Adipose tissue (tissue), 3 donors: Measurements from ENCODE around the gene SUZ12. TPM values are rescaled to one million over a fixed set of nuclear protein-coding genes. Genes with fewer than 3 reads are reported as not detected.
"Not testable (repeated sequence)": the region's sequence is repeated elsewhere in the genome, so short reads cannot be mapped to it uniquely, and the experiment has no call there.

Experiments used
- H3K27ac ChIP-seq: one replicate; pipeline ENCODE4 v1.5.1; 2013; ENCODE audit warnings: low read depth, low read length
- WGBS, 3 donors: extraction: QIAGEN DNeasy Blood & Tissue Kit; methylation state at CpG; one replicate each; pipeline ENCODE4 v1.1.7; 2013; 5-methylcytosine and 5-hydroxymethylcytosine counted together
- polyA plus RNA-seq, 3 donors: library from polyadenylated mRNA; stranded (reverse); fragments of 200-250 nt; gene quantifications; one replicate each; pipeline ENCODE4 v1.2.3, GENCODE V29; 2013
- donor health status: healthy with polysubstance abuse.
- donor health status: Bipolar disorder and iron deficiency.
- donor health status: healthy.

The SUZ12 gene
- polyA plus RNA-seq, 3 donors: 5.3 to 9.6 (median 8.9) TPM

- 9 to 14% (median 12%) methylated on average over 9 of the region's 12 CpGs for WGBS, 3 donors
- not testable (repeated sequence) for H3K27ac ChIP-seq
Observed at GRCh38 chr17:31937926-31938641, 1.3 kb downstream of the SUZ12 start.

- 96 to 98% (median 98%) methylated on average over 11 of the region's 11 CpGs for WGBS, 3 donors
- not testable (repeated sequence) for H3K27ac ChIP-seq
Observed at GRCh38 chr17:31941916-31942315, 5.1 kb downstream of the SUZ12 start.

DNA sequence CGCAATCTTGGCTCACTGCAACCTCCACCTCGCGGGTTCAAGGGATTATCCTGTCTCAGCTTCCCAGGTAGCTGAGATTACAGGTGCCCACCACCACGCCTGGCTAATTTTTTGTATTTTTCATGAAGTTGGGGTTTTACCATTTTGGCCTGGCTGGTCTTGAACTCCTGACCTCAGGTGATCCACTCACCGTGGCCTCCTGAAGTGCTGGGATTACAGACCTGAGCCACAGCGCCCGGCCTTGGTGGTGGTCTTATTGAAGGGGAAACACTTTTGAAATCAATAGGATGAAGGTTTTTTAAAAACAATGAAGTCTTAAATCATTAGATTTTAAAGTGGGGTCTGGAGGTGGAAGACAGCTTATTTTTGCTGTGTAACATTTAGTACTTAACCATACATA lies 5.6 kb downstream of the SUZ12 start:
- not testable (repeated sequence) for H3K27ac ChIP-seq
- 88 to 93% (median 93%) methylated on average over 7 of the region's 7 CpGs for WGBS, 3 donors

DNA sequence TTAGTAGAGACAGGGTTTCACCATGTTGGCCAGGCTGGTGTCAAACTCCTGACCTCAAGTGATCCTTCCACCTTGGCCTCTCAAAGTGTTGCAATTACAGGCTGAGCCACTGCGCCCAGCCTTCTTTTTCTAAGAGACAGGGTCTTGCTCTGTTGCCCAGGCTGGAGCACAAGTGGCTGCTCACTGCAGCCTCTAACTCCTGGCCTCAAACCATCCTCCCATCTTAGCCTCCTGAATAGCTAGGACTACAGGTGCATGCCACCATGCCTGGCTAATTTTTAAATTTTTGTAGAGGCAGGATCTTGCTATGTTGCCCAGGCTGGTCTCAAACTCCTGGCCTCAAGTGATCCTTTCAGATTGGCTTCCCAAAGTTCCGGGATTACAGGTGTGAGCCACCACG lies 15.1 kb downstream of the SUZ12 start:
- H3K27ac ChIP-seq: not testable (repeated sequence)
- 90 to 100% (median 100%) methylated on average over 3 of the region's 3 CpGs for WGBS, 3 donors

DNA sequence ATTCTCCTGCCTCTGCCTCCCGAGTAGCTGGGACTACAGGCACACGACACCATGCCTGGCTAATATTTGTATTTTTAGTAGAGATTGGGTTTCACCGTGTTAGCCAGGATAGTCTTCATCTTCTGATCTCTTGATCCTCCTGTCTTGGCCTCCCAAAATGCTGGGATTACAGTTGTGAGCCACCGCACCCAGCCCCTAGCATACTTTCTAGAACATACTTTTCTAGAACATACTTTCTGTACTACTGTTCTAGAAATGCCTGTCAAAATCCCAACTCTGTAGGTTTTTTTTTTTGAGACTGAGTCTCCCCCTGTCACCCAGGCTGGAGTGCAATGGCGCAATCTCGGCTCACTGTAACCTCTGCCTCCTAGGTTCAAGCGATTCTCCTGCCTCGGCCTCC lies 27.3 kb downstream of the SUZ12 start:
- H3K27ac ChIP-seq: not testable (repeated sequence)
- WGBS, 3 donors: 94 to 96% (median 96%) methylated on average over 8 of the region's 8 CpGs

GRCh38 chr17:31967648-31968047 lies 30.8 kb downstream of the SUZ12 start:
- WGBS, 3 donors: 91 to 97% (median 93%) methylated on average over 3 of the region's 3 CpGs
- H3K27ac ChIP-seq: no peak overlapping the region

GRCh38 chr17:31970416-31970815 lies 33.6 kb downstream of the SUZ12 start:
- H3K27ac ChIP-seq: not testable (repeated sequence)
- WGBS, 3 donors: 89 to 94% (median 94%) methylated on average over 5 of the region's 5 CpGs

GRCh38 chr17:31974269-31975071 lies 37.7 kb downstream of the SUZ12 start:
- 97 to 98% (median 97%) methylated on average over 14 of the region's 14 CpGs for WGBS, 3 donors
- not testable (repeated sequence) for H3K27ac ChIP-seq

- H3K27ac ChIP-seq: not testable (repeated sequence)
- 68 to 93% (median 90%) methylated on average over 5 of the region's 5 CpGs for WGBS, 3 donors
Observed at GRCh38 chr17:31975391-31975790, 38.6 kb downstream of the SUZ12 start.

GRCh38 chr17:31991821-31992220 lies 55.0 kb downstream of the SUZ12 start:
- H3K27ac ChIP-seq: not testable (repeated sequence)
- 96 to 97% (median 97%) methylated on average over 8 of the region's 8 CpGs for WGBS, 3 donors

- no peak overlapping the region for H3K27ac ChIP-seq
- 87 to 95% (median 88%) methylated on average over 6 of the region's 6 CpGs for WGBS, 3 donors
Observed at GRCh38 chr17:31997005-31997404, 60.2 kb downstream of the SUZ12 start.

DNA sequence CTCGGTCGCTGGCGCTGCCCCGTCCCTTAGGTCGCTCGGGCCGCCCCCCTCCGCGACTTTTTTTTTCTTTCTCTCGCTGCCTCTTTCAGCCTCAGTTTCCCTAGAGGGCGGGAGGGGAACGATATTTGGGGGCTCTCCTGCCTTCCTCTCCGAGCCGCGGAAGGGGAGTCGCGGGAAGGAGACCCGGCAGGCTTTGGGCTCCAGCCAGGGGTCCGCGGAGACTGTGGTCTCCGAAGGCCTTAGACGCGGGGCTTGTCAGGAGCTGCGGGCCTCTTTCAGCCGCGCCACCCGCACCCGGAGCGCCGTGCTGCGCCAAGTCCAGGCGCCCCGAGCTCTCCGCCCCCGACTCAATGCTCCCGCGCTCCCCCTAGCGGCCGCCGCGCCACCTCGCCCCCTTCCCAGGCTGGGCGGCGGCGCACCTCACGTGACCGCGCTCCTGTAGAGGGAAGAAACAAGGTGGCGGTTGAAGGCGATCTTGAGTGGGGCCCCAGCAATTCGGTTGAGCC lies 70.2 kb downstream of the SUZ12 start, which contains the start of gene LRRC37B:
LRRC37B (plus strand) TSS at position 427 of the 506 bp plus-strand sequence. CDS start 14,010 bp downstream, outside the sequence.
- peak within 1 kb of the TSS; percentile 41 for H3K27ac ChIP-seq
- 0 to 1% (median 0%) methylated on average over 36 to 51 of the region's 51 CpGs for WGBS, 3 donors

- WGBS, 3 donors: 1% methylated on average over 53 to 80 of the region's 80 CpGs
- H3K27ac ChIP-seq: peak overlapping the region; percentile 41
Observed at GRCh38 chr17:32007463-32008298, 70.9 kb downstream of the SUZ12 start.

DNA sequence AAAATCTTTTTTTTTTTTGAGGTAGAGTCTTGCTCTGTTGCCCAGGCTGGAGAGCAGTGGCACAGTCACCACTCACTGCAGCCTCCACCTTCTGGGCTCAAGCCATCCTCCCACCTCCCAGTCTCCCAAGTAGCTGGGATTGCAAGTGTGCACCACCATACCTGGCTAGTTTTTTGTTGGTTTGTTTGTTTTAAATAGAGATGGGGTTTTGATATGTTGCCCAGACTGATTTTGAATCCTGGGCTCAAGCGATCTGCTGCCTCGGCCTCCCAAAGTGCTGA lies 72.4 kb downstream of the SUZ12 start:
- 96 to 99% (median 98%) methylated on average over 2 of the region's 2 CpGs for whole genome bisulfite sequencing, 3 donors

GRCh38 chr17:32010114-32010513 lies 73.3 kb downstream of the SUZ12 start:
- H3K27ac ChIP-seq: no peak overlapping the region
- 76 to 82% (median 80%) methylated on average over 4 of the region's 4 CpGs for WGBS, 3 donors

More for the DNA sequence above, 72.4 kb downstream of the SUZ12 start:
- no peak overlapping the region for H3K27ac ChIP-seq

- no peak overlapping the region for H3K27ac ChIP-seq
- 70 to 81% (median 81%) methylated on average over 9 of the region's 9 CpGs for WGBS, 3 donors
Observed at GRCh38 chr17:32015245-32016013, 78.6 kb downstream of the SUZ12 start.

GRCh38 chr17:32016231-32016630 lies 79.4 kb downstream of the SUZ12 start:
- 53 to 84% (median 66%) methylated on average over 7 of the region's 7 CpGs for WGBS, 3 donors
- H3K27ac ChIP-seq: no peak overlapping the region

DNA sequence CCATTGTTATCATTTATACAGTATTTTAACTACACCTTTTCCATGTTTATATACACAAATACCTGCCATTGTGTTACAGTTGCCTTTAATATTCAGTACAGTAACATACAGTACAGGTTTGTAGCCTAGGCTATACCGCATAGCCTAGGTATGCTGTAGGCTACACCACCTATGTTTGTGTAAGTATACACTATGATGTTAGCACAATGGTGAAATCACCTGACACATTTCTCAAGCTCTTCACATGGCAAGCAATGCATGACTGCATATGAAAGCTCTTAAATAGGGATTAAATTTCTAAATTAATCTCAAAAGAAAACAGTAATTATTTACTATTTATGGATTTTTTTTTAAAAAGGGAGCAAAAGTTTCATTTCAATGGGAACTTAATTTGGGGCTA lies 82.4 kb downstream of the SUZ12 start:
- no peak overlapping the region for H3K27ac ChIP-seq
- WGBS, 3 donors: 70 to 77% (median 72%) methylated on average over 1 of the region's 1 CpG
